GM19240 (cell line): ENCODE results near the gene UBR1.
A peak's percentile ranks its signal among the peaks of the same experiment; 100 is the strongest.
"Not testable (repeated sequence)": the region's sequence is repeated elsewhere in the genome, so short reads cannot be mapped to it uniquely, and the experiment has no call there.

ENCODE experiments used
- DNase-seq: peaks from one replicate; pipeline ENCODE4 v3.0.0; 2011; ENCODE audit warnings: low spot score; ENCODE audit not compliant: insufficient read length

The UBR1 gene

DNA sequence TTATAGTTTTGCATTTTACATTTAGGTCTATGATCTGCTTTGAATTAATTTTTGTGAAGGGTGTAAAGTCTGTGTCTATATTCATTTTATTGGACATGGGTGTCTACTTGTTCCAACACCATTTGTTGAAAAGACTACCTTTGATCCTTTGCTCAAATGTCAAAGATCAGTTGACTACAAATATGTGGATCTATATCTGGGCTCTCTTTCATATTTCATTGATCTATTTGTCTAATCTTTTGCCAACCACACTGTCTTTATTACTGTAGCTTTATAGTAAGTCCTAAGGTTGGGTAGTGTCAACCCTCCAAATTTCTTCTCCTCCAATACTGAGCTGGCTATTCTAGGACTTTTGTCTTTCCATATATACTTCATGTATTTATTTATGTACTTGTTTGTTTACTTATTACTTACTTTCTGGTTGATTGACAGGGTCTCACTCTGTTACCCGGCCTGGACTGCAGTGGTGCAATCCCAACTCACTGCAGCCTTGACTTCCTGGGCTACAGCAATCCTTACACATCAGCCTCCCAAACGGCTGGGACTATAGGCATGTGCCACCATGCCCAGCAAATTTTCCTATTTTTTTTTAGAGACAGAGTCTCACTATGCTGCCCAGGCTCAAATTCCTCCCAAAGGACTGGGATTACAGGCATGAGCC lies 131.5 kb downstream of the UBR1 start:
- no peak for DNase-seq

DNA sequence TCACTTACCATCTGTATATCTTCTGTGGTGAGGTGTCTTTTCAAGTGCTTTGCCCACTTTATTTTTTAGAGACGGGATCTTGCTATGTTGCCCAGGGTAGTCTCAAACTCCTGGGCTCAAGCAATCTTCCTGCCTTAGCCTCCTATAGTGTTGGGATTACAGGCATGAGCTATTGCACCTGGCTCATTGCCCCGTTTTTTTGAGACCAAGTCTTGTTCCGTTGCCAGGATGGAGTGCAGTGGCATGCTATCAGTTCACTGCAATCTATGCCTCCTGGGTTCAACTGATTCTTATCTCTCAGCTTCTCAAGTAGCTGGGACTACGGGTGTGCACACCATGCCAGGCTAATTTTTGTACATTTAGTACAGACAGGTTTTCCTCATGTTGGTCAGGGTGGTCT lies 132.7 kb downstream of the UBR1 start:
- no peak for DNase-seq

DNA sequence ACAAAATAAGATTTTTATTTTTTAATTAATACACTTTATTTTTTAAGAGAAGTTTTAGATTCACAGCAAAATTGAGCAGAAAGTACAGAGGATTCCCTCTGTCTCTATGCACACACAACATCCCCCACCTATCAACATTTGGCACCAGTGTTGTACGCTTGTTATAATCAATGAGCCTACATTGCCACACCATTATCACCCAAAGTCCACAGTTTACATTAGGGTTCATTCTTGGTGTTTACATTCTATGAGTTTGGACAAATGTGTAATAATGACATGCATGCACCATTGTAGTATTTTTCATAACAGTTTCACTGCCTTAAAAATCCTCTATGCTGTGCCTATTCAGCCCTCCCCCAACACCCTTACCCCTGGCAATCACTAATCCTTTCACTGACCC lies 134.0 kb downstream of the UBR1 start:
- no peak for DNase-seq

DNA sequence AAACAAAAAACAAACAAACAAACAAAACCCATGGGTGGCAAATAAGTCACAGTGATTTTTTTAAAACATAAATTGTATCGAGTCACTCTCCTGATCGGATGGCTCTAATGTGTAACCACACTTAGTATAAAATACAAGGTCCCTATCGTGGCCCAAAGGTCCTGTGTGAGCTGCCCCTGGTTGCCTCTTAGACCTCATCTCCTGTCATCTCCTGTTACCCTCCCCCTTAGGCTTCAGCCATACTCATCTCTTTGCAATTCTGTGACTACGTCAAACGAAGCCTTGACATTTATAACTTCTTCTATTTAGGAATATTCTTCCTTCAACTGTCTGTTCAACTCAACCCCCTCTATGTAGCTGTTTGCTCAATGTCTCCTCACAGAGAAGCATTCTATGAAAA lies 141.4 kb downstream of the UBR1 start:
- DNase-seq: no peak

DNA sequence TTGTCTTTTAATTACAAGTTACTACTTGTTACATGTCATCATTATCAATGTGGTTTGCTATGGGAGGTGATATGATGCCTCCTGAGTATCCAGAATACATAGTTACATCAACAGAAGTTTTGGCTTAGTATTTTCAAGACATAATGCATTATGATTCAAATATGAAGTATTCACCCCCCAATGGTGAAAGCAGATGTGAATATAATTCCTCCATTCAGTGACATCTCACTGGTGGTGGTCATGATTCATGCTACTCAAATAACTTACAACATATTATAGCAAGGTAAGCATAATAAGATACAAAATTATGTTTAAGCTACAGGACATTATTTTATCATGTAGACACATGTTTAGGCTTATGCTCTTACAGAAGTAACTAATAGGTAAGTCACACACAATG lies 150.3 kb downstream of the UBR1 start:
- no peak for DNase-seq

DNA sequence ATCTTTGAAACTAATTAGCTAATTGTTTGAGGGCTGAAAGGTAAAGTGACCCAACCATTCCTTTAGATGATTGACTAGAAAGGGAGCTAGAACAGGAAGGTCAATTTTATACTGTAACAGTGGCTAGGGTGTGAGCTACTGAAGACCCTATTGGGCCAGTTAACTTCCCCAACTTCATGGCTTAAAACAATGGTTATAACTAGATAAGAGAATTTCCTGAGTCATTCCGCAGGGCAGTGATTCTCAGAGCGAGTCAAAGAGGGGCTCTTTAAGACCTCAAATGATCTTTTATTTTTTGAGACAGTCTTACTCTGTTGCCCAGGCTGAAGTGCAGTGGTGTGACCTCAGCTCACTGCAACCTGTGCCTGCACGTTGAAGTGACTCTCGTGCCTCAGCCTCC lies 151.5 kb downstream of the UBR1 start:
- no peak for DNase-seq

DNA sequence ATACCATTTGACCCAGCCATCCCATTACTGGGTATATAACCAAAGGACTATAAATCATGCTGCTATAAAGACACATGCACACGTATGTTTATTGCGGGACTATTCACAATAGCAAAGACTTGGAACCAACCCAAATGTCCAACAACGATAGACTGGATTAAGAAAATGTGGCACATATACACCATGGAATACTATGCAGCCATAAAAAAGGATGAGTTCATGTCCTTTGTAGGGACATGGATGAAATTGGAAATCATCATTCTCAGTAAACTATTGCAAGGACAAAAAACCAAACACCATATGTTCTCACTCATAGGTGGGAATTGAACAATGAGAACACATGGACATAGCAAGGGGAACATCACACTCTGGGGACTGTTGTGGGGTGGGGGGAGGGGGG lies 156.9 kb downstream of the UBR1 start:
- not testable (repeated sequence) for DNase-seq

DNA sequence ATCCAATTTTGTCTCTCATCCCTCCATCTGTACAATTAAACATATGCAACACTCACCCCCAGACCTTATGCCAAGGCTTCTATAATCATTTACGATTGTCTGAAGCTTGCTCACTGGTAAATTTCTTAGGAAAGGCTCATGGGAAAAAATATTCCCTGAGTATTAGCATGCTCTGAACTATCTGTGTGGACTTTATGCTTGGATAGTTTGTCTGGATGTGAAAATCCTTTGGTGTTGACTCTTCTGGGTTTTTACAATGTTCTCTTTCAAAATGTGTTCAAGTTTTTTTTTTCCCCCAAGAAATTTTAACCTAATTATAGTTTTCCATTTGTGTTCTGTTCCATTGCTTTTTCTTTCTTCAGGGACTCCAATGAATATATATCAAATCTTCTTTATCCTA lies 165.3 kb downstream of the UBR1 start:
- DNase-seq: no peak

DNA sequence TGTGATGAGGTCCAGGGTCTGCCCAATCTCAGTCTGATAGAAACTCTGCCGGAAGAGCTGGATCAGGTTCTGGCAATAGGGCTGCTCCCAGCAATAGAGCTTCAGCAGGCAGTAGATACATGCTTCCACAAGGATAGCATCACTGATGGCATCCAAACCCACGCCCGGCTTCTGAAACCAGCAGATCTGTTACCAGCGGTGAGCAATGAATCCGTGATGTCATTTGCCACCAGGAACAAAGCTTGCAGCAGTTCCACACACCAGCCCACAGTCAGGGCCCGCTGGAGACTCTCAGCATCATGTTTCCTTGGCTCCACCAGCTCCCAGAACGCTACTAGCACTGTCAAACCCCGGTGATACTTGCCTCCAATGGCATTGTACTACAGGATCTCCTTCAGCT lies 166.0 kb downstream of the UBR1 start:
- no peak for DNase-seq

DNA sequence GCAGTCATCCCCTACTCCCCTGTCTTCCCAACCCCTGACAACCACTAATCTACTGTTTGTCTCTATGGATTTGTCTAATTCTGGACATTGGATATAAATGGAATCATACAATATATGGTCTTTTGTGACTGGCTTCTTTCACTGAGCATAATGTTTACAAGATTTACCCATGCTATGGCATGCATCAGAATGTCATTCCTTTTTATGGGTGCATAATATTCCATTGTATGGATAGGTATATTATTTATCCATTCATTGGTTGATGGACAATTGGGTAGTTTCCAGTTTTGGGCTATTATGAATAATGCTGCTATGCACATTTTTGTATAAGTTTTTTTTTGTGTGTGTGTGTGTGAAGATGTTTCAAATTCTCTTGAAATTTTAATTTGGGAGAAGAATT lies 168.7 kb downstream of the UBR1 start:
- no peak for DNase-seq

DNA sequence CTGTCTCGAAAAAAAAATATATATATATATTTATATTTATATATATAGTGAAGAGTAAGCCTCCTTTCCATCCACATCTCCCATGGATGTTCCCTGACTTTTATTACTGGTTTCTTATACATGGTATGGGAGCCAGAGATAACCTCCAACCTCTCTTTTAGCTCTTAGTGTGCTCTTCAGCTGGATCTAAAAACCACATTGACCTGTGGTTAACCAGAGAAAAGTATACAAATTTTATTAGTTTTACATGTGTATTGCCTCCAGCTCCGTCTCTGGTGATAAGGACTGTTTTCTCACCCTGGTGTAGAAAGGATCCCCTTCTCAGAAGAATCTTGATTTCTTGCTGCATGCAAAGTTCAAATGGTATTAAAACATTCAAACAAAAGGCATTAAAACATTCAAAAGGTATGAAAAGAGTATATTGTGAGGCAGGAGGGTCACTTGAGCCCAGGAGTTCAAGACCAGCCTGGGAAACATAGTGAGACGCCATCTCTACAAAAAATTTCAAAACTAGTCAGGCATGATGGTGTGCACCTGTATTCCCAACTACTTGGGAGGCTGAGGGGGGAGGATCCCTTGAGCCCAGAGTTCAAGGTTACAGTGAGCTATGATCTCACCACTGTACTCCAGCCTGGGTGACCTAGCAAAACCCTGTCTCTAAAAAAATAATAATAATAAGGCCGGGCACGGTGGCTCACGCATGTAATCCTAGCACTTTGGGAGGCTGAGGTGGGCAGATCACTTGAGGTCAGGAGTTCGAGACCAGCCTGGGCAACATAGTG lies 171.8 kb downstream of the UBR1 start:
- DNase-seq: no peak

DNA sequence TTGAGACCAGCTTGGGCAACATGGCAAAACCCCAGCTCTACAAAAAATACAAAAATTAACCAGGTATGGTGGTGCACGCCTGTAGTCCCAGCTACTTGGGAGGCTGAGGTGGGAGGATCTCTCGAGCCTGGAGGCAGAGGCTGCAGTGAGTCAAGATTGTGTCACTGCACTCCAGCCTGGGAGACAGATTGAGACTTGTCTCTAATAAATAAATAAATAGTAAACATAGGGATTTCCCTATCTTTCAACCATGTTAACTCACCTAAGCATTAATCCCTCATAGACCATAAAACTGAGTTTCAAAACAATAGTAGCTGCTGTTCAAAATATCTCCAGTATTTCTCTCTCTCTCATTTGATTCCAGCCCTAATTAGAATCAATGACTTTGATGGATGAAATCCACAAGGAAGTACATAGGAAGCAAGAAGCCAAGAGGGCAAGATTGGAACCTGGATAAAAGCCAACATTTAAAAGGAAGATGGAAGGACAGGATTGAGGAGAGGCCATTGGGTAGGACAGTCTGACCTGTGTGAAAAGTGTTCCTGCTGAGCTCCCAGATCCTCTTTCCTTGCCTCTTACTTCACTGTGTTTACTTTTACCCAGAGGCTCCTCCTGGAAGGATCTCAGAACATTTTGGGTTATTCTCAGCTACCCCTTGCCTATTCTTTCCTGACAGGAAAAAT lies 172.9 kb downstream of the UBR1 start:
- DNase-seq: no peak

DNA sequence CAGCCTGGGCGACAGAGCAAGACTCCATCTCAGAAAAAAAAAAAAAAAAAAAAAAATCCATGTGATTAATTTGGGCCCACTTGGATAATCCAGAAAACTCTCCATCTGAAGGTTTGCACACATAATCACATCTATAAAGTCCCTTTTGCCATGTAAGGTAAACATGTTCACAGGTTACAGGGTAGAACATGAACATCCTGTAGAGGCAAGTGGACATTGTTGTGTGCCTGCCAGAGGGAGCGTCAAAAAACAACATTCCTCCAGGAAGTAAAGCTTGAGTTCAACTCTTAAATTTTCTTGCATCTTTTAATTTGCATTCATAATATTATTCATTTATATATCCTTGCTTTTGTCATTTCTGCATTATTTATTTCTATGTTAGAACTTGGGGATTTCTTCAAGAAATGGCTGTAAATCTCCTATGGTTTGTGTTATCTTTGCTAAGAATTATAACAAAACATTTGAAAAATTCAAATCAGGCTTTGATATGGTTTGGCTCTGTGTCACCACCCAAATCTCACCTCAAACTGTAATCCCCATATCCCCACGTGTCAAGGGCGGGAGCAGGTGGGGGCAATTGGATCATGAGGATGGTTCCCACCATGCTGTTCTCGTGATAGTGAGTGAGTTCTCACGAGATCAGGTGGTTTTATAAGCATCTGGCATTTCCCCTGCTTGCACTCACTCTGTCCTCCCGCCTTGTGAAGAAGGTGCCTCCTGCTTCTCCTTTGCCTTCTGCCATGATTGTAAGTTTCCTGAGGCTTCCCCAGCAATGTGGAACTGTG lies 173.9 kb downstream of the UBR1 start:
- no peak for DNase-seq

DNA sequence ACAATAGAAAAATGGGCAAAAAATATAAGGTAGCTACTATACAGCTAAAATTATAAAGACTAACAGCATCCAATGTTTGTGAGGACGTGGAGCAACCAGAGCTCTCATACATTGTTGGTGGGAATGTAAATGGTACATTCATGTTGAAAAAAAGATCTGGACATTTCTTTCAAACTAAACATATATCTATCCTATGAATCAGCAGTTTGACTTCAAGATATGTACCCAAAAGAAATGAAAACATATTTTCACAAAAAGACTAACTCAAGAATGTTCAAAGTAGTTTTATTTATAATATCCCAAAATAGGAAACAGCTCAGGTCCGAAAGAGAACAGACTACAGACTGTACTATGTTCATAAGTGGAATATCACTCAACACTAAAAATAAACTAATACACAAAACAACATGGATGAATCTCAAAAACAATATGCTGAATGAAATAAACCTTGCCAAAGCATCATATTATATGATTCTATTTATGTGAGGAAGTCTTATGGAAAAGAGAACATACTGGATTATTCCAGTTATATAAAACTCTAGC lies 176.5 kb downstream of the UBR1 start:
- no peak for DNase-seq

DNA sequence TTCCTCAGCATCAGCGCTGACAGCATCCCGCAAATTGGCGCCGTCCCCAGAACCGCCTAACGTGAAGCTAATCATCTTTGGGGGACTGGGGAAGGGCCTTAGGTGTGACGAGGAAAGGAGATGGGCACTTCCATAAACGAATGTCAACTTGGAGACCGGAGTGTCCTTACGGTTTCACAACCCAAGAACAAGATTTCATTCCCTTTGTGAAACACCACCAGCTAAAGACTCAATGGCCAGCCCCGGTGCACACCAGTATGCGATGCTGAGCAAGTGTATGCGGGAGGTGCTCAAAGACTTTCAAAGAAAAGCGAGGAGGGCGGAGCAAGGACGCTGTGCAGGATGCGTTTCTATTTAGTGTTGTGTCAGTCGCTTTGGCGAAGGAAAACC lies 184.5 kb downstream of the UBR1 start:
- DNase-seq: no peak

DNA sequence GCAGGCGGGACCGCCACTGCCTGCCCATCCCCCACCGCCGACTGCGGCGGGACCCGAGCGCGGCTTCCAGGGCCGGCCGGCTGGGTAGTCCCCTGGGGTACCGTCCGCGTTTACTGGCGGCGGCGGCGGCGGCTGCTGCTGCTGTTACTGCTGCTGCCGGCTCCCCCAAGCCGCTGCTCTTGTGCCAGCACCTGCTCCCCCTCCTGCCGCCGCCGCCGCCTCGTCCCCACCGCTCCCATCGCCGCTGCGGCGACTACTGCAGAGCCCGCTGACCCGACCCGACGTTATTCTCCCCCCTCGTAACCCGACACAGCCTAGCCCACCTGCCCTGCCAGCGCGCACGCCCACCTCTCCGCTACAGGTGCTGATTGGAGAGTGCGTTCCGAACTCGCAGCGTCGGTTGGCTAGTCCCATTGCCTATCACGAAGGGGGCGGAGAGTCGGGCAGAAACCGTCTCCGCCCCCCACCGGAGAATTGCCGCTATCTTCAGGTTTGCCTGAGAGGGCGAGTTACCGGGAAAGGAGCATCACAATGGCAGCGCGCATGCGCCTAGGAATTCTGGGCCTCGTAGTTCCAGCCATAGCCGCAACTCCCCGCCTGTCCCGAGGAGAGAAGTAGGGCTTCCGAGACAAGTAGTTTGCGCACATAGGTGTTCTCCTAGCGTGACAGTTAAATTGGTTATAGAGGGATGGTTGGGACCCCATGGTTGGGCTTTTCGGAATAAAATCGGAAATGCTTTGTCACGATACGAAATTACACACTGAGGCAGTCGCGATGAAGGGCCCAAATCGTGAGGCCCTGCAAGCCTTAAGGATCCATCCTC lies 185.1 kb downstream of the UBR1 start, which contains the start of gene TTBK2:
TSS of gene TTBK2 (minus strand) at position 260 of the 823 bp plus-strand sequence. CDS start 42,161 bp downstream, outside the sequence.
- peak; percentile 70 for DNase-seq

DNA sequence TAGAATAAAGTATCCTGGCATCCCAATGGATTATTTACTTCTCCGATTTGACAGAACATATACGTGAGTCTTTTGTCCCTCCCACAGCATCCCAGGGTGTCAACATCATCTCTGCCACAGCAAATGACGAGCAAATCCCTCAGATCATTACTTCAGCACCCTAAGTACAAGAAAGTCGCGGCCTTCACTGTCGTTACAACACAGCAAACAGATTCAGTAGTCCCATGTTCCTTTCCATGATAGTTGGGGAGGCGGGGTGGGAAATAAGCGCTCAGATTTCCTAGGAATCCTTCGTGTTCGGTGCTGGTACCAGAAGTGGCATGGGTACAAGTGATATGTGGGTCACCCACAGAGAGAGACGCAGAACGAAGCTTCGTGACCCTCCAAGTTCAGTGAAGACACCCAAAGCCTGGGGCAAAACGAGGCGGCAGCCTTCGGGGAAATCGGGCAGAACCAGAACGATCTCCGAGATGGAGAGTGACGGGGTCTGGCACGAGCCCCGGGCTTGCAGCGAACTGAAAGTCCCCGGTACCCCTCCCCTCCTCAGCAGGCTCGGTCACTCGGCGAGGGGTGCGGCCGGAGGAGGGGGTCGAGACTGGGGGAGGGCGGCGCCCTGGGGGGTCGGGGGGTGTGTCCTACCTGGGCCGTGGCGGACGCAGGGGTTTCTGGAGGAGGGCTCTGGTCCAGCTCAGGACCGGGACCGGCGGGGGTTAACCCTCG lies 185.9 kb downstream of the UBR1 start:
- no peak for DNase-seq

DNA sequence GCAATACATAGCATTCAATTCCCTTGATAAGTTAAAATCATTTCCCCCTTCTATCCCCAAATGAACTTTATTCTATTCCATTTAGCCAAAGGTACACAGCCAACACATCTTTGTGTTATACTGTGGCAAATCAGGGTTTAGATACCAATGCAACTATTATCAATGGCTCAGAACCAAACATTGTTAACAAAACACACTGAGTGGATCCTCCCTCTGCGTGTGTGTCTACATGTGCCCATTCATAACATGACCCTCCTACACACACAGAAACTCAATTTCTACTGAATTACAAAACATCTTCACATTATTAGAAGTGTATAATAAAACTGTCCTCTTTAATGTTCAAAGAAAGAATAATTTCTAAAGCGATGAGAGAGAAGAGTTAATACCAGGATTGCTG lies 186.5 kb downstream of the UBR1 start:
- no peak for DNase-seq

DNA sequence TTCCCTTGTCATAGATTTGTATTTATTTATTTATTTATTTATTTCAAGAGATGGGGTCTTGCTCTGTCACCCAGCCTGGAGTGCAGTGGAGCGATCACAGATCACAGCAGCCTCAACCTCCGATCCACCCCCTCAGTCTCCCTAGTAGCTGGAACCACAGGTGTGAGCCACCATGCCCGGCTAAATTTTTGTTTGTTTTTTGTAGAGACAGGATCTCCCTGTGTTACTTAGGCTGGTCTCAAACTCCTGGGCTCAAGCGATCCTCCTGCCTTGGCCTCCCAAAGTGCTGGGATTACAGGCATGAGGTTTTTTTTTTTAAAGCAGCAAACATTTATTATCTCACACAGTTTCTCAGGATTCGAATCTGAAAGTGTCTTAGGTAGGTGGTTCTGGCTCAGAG lies 187.8 kb downstream of the UBR1 start:
- DNase-seq: no peak
